ENCODE results near the gene AZGP1.
A peak's percentile ranks its signal among the peaks of the same experiment; 100 is the strongest.
"Not testable (repeated sequence)": the region's sequence is repeated elsewhere in the genome, so short reads cannot be mapped to it uniquely, and the experiment has no call there.

The AZGP1 gene

DNA sequence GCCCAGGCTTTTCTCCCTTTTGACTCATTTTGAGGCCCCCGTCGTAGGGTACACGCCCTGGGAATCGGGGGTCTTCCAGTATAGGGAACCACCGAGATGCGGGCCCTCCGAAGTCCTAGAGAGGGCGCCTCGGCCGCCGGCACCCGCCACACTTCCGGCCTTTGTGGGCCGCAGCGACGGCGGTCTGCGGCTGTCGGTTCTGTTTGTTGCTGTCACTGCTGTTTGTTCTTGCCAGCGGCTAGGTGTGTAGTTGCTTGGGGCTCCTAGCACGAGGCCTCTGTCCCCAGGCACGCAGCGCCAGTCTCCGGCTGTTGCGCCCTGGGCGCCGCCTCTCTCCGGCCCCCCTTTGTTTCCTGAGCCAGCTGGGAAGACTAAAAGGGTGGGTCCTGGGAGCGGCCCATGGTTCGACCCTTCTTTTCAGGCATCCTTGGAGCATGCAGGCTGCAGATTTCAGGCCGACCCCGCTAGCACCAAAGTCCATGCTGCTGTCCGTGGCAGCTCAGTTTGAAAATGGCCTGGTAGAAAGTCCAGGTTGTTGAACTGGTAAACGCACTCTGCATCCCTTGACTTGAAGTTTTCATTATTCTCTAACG, 21.8 kb upstream of the AZGP1 start:
- DNase-seq (ENCODE audit: low read depth), result no peak

DNA sequence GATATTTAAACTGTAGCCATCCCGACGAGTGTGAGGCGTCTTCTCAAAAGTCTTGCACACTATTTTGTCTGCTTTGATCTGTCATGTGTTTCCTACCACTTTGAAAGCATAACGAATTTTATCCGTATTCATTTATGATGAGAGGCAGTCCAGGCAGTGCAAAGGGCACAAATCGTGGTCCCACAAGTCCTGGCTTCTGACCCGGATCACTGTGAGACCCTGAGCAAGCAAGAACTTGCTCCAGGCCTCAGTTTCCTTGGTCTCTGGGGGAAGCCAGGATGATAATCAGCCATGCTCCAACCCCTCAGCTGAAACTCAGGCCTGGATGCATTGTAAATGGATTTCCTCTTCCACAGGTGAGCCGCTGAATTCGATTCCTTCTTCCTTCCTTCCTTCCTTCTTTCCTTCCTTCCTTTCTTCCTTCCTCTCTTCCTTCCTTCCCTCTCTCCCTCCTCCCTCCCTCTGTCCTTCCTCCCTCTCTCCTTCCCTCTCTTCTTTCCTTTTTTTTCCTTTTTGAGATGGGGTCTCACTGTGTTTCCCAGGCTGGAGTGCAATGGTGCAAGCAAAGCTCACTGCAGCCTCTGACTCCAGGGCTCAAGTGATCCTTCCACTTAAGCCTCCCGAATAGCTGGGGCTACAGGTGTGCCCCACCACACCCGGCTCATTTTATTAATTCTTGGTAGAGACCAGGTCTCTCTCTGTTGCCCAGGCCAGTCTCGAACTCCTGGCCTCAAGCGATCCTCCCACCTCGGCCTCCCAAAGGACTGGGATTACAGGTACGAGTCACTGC, 21.1 kb upstream of the AZGP1 start:
- no peak for DNase-seq (ENCODE audit: low read depth)

DNA sequence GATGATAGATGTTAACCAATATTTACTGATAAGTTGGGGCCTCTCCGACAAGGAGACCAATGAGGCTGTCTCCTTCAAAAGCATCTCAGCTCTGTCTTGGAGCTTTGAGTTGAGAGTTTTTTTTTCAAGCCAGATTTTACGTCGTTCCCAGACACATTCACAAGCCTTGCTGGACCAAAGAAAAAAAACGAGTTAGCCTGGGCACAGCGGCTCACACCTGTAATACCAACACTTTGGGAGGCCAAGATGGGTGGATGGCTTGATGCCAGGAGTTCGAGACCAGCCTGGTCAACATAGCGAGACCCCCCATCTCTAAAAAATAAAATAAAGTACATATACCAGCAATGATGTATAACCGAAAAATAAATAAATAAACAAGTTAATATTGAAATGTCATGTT, 19.0 kb upstream of the AZGP1 start:
- no peak for DNase-seq (ENCODE audit: low read depth)

DNA sequence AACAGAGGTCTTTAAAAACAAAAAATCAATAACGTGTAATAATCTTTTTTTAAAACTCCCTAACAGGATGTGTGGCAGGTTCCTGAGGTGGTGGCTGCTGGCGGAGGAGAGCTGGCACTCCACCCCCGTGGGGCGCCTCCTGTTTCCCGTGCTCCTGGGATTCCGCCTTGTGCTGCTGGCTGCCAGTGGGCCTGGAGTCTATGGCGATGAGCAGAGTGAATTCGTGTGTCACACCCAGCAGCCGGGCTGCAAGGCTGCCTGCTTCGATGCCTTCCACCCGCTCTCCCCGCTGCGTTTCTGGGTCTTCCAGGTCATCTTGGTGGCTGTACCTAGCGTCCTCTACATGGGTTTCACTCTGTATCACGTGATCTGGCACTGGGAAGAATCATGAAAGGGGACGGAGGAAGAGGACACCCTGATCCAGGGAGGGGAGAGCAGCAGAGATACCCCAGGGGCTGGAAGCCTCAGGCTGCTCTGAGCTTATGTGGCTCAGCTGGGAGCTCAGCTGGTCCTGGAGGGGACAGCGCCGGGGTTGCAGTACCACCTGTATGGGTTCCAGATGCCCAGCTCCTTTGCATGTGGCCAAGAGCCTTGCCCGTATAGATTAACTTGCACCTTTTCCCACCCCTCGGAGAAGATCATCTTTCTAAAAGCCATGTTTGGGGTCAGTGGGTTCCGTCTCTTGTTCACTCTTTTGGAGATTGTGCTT, 16.7 kb upstream of the AZGP1 start:
- no peak for DNase-seq (ENCODE audit: low read depth)

DNA sequence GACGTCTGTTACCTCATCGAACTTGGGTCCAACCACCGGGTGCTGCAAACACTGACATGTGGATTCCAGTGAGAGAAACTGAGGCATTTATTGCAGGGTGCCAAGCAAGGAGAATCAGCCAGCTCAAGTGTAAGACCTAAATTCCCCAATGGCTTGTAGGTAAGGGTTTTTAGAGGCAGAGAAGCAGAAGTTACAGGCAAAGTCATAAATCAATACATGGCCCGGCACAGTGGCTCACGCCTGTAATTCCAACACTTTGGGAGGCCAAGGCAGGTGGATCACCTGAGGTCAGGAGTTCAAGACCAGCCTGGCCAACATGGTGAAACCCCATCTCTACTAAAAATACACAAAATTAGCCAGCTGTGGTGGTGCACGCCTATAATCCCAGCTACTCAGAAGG, 15.7 kb upstream of the AZGP1 start:
- DNase-seq (ENCODE audit: low read depth), result not testable (repeated sequence)

DNA sequence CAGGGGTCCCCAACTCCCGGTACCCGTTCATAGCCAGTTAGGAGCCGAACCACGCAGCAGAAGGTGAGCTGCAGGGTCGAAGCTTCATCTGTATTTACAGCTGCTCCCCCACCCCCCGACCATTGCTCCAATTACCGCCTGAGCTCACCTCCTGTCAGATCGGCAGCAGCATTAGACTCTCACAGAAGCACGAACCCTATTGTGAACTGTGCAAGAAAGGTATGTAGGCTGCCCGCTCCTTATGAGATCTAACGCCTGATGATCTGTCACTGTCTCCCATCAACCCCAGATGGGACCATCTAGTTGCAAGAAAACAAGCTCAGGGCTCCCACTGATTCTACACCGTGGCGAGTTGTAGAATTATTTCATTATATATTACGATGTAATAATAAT, 14.6 kb upstream of the AZGP1 start:
- DNase-seq (ENCODE audit: low read depth), result no peak

DNA sequence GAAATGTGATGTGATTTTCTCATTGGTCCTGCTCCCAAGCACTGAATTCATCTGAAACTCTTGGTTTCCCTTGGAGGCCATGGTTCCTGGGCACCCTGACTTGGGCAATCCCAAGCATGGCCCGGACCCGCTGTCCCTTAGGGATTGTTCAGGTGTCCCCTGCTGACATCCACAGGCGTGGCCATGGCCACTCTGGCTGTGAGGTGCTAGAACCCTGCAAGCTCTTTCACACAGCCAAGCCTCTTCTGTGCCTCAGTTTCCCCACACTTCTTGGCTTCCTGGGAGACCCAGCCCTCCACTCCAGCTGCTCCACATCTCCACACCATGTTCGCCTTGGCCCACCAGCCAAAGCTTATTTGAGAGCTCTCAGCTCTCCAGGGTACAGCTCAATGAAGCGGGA, 12.0 kb upstream of the AZGP1 start:
- no peak for DNase-seq (ENCODE audit: low read depth)

DNA sequence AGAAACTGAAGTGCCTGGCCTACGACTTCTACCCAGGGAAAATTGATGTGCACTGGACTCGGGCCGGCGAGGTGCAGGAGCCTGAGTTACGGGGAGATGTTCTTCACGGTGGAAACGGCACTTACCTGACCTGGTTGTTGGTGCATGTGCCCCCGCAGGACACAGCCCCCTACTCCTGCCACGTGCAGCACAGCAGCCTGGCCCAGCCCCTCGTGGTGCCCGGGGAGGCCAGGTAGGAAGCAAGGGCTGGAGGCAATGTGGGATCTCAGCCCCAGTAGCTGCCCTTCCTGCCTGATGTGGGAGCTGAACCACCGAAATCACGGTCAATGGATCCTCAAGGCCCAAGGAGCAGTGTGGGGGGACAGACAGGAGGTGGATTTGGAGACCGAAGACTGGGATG, 11.5 kb upstream of the AZGP1 start:
- DNase-seq (ENCODE audit: low read depth), result not testable (repeated sequence)

DNA sequence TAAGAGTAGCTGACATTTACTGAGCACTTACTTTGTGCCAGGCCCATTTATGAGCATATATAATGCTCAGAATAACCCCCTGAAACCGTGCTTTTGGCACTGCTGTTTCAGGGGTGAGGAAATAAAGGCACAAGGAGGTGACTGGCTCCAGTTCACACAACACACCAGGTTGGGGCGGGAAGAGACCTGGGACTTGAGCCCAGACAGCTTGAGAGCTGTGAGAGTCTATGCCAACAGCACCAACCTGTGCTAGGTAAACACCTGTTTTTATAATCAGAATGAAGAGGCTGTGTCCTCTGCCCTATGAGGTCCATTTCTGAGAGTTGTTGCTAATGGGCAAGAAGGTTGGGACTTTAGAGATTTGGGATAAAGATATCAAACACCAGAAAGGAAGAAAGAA, 8.8 kb upstream of the AZGP1 start:
- DNase-seq (ENCODE audit: low read depth), result no peak

DNA sequence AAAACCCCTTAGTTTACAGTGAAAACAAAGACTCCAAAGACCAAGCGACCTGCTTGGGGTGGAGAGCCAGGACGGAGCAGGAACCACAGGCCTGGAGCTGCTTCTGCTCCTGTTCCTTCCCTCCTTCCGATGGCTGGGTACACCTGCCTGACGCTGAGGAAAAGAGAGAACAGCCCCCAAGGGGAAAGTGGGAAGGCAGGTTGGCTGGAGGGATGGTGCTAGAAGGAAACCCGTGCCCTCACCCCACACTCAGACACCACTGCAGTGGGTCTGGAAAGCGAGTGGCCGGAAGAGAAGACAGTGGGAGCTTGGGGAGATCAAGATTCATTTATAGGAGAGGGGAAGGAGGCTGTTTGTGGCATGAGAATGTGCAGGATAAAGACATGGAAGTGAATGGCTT, 5.2 kb upstream of the AZGP1 start:
- DNase-seq (ENCODE audit: low read depth), result not testable (repeated sequence)

DNA sequence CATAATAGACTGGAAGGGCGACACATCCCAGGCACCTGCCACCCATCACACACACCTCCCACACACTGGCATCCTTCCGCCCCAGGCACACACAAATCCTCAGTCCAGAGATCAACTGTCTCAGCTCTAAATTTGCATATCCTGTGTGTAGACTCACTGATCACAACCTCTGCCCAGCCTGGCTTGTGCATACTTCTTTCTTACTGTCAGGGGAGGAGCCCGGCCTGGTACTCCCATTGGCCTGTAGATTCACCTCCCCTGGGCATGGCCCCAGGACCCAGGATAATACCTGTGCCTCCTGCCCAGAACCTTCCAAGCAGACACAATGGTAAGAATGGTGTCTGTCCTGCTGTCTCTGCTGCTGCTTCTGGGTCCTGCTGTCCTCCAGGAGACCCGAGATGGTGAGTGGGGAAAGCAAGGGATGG, 4.6 kb upstream of the AZGP1 start:
- DNase-seq (ENCODE audit: low read depth), result not testable (repeated sequence)

DNA sequence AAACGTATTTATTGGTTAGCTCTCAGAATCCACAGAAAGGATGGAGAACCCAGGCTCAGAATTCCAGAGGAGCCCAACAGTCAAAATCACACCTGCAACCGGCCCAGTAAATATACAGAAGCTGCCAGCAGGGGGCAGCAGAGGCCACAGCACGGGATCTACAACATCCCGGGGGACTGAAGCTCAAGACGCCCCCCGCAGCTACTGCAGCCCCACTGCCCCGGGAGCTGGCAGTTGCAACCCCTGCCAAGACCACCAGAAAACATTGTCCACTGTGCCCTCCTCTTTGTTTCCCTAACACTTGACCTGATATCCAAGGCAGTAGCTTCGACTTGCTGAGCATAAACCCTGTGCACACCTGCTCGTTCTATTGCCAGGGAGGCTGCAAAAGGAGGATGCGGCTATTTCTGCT, 4.0 kb upstream of the AZGP1 start:
- not testable (repeated sequence) for DNase-seq (ENCODE audit: low read depth)

DNA sequence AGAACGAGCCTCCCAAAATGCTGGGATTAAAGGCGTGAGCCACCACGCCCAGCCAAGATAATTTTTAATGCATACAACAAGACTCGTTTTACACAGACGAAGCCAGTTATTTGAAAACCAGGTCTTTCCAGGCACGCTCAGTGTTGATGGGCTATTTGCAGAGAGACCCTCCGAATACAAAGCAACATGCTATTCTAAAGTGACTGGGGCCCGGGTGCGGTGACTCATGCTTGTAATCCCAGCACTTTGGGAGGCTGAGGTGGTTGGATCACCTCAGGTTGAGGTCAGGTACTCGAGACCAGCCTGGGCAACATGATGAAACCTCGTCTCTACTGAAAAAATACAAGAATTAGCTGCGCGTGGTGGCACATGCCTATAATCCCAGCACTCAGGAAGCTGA, 795 bp upstream of the AZGP1 start:
- DNase-seq (ENCODE audit: low read depth), result no peak

DNA sequence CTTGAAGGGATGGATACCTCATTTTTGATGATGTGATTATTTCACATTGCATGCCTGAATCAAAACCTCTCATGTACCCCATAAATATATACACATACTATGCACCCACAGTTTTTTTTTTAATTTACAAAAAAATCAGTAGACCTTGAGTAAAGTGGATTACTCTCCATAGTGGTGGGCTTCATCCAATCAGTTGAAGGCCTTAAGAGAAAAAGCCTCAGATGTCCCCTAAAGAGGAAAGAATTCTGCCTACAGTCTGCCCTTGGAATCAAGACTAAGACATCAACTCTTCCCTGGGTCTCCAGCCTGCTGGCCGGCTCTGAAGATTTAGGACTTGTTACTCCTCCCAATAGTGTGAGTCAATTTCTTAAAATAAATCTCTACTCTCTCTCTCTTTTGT, 1.1 kb downstream of the AZGP1 start:
- DNase-seq (ENCODE audit: low read depth), result no peak

DNA sequence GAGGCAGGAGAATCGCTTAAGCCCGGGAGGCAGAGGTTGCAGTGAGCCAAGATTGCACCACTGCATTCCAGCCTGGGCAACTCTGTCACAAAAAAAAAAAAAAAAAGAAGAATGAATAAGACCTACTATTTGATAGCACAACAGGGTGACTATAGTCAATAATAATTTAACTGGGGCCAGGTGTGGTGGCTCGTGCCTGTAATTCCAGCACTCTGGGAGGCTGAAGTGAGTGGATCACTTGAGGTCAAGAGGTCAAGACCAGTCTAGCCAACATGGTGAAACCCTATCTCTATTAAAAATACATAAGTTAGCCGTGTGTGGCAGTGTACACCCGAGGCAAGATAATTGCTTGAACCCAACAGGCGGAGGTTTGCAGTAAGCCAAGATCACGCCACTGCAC, 2.0 kb downstream of the AZGP1 start:
- not testable (repeated sequence) for DNase-seq (ENCODE audit: low read depth)

DNA sequence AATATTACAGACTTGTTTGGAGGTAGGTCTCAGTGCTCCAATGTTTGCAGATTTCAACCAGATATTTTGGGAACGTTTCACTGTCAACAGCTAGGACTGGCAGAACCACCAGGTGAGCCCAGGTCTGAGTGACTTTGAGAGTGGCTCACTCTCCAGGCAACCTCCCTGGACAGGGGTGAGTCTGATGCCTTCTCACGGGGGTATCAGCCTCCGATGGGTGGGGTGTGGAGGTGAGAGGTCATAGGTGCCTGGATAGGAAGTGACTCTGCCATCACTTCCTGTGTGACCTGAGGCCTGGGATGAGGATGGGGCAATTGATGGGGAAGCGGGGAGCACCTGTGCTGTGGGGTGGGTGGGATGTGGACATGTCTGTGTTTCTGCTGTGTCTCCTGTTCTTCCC, 4.6 kb downstream of the AZGP1 start:
- no peak for DNase-seq (ENCODE audit: low read depth)

DNA sequence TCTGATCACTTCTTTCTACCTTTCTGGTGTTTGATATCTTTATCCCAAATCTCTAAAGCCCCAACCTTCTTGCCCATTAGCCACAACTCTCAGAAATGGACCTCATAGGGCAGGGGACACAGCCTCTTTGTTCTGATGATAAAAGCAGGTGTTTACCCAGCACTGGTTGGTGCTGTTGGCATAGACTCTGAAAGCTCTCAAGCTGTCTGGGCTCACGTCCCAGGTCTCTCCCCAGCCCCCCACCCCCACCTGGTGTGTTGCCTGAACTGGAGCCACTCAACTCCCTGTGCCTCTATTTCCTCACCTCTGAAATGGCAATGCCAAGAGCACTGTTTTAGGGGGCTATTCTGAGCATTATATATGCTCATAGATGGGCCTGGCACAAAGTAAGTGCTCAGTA, 6.0 kb downstream of the AZGP1 start:
- DNase-seq (ENCODE audit: low read depth), result not testable (repeated sequence)

DNA sequence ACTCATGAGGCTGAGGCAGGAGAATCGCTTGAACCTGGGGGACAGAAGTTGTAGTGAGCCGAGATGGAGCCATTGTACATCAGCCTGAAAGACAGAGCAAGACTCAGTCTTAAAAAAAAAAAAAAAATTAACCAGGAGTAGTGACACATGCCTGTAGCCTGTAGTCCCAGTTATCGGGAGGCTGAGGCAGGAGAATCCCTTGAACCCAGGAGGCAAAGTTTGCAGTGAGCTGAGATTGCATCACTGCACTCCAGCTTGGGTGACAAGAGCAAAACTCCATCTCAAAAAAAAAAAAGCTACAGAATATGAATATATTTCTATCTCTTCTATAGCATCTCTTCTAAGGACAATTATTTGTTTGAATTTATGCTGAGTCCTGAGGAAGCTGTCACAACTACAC, 6.5 kb downstream of the AZGP1 start:
- DNase-seq (ENCODE audit: low read depth), result no peak

DNA sequence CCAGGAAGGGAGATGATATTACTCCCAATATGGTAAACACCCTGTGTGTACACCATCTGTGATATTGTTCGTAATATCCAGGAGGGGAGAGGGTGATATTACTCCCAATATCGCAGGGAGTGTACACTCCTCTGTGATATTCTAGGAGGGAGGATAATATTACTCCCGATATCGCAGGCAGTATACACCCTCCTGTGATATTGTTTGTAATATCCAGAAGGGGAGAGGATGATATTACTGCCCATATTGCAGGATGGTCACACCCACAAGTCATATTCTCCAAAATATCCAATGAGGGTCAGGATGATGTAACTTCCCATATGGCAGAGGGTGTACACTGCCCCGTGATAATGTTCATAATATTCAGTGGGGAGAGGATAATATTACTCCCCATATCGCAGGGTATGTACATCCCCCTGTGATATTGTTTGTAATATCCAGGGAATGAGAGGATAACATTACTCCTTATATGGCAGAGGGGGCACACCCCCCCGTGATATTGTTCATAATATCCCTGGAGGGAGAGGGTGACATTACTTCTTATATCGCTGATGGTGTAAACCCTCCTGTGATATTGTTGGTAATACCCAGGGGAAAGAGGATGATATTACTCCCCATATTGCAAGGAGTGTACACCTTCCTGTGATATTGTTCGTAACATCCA, 17.1 kb downstream of the AZGP1 start:
- no peak for DNase-seq (ENCODE audit: low read depth)

DNA sequence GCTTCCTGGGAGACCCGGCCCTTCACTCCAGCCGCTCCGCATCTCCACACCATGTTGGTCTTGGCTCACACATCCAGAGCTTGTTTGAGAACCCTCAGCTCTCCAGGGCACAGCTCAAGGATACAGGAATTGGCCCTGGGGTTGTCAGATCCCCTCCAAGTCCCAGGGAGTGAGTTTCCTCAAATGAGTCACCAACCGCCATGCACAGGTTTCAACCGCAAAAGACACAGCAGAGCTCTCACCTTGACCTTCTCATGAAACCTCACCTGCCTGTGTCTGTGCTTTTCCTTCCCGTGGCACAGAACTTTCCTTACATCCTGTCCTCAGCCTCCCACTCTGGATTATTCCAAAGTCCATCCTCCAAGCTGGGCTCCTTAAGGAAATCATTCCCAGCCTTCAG, 20.6 kb downstream of the AZGP1 start:
- no peak for DNase-seq (ENCODE audit: low read depth)

DNA sequence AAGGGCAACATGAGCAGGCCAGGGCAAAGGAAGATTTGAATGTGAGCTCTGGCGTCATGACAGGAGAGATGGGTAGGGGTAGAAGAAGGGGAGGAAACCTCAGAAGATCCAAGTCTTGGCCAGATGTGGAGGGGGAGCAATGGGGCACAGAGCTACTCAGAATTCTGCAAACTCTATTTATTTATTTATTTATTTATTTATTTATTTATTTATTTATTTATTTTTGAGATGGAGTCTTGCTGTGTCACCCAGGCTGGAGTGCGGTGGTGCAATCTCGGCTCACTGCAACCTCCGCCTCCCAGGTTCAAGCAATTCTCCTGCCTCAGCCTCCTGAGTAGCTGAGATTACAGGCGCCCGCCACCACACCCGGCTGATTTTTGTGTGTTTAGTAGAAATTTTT, 21.2 kb downstream of the AZGP1 start:
- DNase-seq (ENCODE audit: low read depth), result not testable (repeated sequence)

DNA sequence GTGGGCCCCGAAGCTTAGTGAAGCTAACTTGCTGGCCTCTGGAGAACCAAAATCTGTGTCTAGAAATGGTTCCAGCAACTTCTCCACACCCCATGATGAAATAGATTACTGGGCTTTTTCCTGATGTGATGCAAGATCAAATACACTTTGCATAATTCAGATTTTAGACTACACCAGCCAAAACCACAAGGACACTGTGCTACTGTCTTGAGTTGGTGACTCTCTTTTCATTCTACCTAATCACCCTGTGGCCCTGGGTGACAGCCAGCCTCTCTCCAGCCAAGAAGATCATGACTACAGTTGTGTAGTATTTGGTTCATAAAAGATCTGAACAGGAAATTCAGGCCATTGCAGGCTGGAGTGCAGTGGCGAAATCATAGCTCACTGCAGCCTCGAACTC, 22.2 kb downstream of the AZGP1 start:
- DNase-seq (ENCODE audit: low read depth), result peak; percentile 56

DNA sequence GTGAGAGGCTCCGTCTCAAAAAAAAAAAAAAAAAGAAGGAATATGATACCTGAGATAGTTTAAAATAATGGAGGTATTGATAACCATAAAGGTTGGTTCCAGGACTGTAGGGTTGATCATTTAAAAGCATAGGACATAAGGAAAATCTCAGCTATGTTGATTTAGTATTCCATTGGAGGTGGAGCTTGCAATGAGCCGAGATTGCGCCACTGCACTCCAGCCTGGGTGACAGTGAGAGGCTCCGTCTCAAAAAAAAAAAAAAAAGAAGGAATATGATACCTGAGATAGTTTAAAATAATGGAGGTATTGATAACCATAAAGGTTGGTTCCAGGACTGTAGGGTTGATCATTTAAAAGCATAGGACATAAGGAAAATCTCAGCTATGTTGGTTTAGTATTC, 23.2 kb downstream of the AZGP1 start:
- not testable (repeated sequence) for DNase-seq (ENCODE audit: low read depth)
